Progenitor cell of endocrine pancreas (in vitro differentiated cells): ENCODE data around the gene TKT. TPM values are rescaled to one million over a fixed set of nuclear protein-coding genes. Genes with fewer than 3 reads are reported as not detected.

Experiments used
- DNase-seq: peaks from one replicate; pipeline ENCODE4 v3.0.0; 2021; ENCODE audit warnings: low spot score; ENCODE audit not compliant: unreplicated experiment
- H3K27ac Mint-ChIP-seq: 2 replicates; pipeline ENCODE4 v1.8.0; 2021; ENCODE audit warnings: mild to moderate bottlenecking, moderate library complexity, mixed read lengths
- H3K27me3 Mint-ChIP-seq: 2 replicates; pipeline ENCODE4 v1.8.0; 2021; ENCODE audit warnings: mixed read lengths
- H3K36me3 Mint-ChIP-seq: 2 replicates; pipeline ENCODE4 v1.8.0; 2022; ENCODE audit warnings: mixed read lengths; ENCODE audit not compliant: insufficient read depth
- H3K4me1 Mint-ChIP-seq: 2 replicates; pipeline ENCODE4 v1.8.0; 2021; ENCODE audit warnings: low read depth, mixed read lengths
- H3K4me3 Mint-ChIP-seq: 2 replicates; pipeline ENCODE4 v1.8.0; 2021; ENCODE audit warnings: low read depth, mild to moderate bottlenecking, moderate library complexity, mixed read lengths
- H3K9me3 Mint-ChIP-seq: 2 replicates; pipeline ENCODE4 v1.8.0; 2021; ENCODE audit warnings: low read depth, mixed read lengths
- total RNA-seq: library from RNA; stranded (reverse); gene quantifications from 2 replicates; pipeline ENCODE4 v1.2.1, GENCODE V29; 2021
- TF ChIP-seq, protein P1 (sequence below): fragments of 200-600 bp; sonication (generic); IDR thresholded peaks from one replicate; pipeline ENCODE4 v1.5.0; 2021; ENCODE audit warnings: antibody characterized with exemption, mild to moderate bottlenecking; ENCODE audit not compliant: unreplicated experiment

The TKT gene
- total RNA-seq, 1 donor from 2014 or later = 250 TPM

- Mint-ChIP-seq H3K36me3 (peaks cover 3% of the 10 kb centered on the region), H3K9me3 (no peaks in the 10 kb centered on the region), H3K4me3 (no peak overlapping the region), H3K27ac (no peak overlapping the region), H3K4me1 (no peaks in the 10 kb centered on the region), H3K27me3 (no peaks in the 10 kb centered on the region)
- TF ChIP-seq, protein P1, sequence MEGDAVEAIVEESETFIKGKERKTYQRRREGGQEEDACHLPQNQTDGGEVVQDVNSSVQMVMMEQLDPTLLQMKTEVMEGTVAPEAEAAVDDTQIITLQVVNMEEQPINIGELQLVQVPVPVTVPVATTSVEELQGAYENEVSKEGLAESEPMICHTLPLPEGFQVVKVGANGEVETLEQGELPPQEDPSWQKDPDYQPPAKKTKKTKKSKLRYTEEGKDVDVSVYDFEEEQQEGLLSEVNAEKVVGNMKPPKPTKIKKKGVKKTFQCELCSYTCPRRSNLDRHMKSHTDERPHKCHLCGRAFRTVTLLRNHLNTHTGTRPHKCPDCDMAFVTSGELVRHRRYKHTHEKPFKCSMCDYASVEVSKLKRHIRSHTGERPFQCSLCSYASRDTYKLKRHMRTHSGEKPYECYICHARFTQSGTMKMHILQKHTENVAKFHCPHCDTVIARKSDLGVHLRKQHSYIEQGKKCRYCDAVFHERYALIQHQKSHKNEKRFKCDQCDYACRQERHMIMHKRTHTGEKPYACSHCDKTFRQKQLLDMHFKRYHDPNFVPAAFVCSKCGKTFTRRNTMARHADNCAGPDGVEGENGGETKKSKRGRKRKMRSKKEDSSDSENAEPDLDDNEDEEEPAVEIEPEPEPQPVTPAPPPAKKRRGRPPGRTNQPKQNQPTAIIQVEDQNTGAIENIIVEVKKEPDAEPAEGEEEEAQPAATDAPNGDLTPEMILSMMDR = no peak
- DNase-seq = no peak
These were observed 76.2 kb downstream of the TKT start for GRCh38 chr3:53179580-53179979.

DNA sequence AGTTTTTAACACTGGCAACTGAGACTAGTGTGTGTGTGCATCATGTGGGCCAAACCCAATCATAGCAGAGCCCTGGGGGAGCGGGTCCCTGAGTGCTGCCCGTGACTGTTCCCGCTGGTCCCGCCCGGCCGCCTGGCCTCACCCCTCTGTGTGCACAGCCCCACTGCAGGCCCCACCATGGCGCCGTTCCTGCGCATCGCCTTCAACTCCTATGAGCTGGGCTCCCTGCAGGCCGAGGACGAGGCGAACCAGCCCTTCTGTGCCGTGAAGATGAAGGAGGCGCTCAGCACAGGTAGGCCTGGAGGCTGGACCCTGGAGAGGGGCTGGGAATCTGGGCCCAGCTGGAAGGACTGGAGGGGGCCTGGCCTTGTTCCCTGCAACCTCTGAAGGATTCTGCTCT lies 77.6 kb downstream of the TKT start:
- no peak for DNase-seq
- no peak overlapping the region for H3K4me3 Mint-ChIP-seq
- H3K27ac Mint-ChIP-seq = no peak overlapping the region
- TF ChIP-seq, protein P1 = no peak
- no peaks in the 10 kb centered on the region for H3K9me3 Mint-ChIP-seq
- H3K36me3 Mint-ChIP-seq = peaks cover 5% of the 10 kb centered on the region
- no peaks in the 10 kb centered on the region for H3K27me3 Mint-ChIP-seq
- H3K4me1 Mint-ChIP-seq = no peaks in the 10 kb centered on the region

- Mint-ChIP-seq H3K27me3 (no peaks in the 10 kb centered on the region), H3K4me3 (no peak overlapping the region), H3K4me1 (peaks cover 10% of the 10 kb centered on the region), H3K9me3 (no peaks in the 10 kb centered on the region), H3K36me3 (peaks cover 5% of the 10 kb centered on the region), H3K27ac (peak overlapping the region; percentile 37)
- TF ChIP-seq, protein P1 = no peak
- no peak for DNase-seq
These were observed 79.9 kb downstream of the TKT start for GRCh38 chr3:53175613-53176540.

Other genes with a start within 250 kb of the TKT start
- gene SFMBT1, start 209.9 kb downstream of the TKT start, total RNA-seq = 19.7 and 20.5 TPM in 2 replicates
- 22.0 and 22.5 TPM in 2 replicates for gene RFT1, start 125.6 kb downstream of the TKT start, total RNA-seq
- 45.1 and 45.8 TPM in 2 replicates for gene PRKCD, start 94.8 kb downstream of the TKT start, total RNA-seq
- gene DCP1A, start 91.5 kb upstream of the TKT start, total RNA-seq = 33.8 and 38.3 TPM in 2 replicates
- 6.3 and 8.1 TPM in 2 replicates for gene CACNA1D, start 238.6 kb upstream of the TKT start, total RNA-seq